ENCODE data around the gene DNAJB2. TPM values are rescaled to one million over a fixed set of nuclear protein-coding genes. Genes with fewer than 3 reads are reported as not detected.

DNAJB2 gene
- total and polyA plus RNA-seq, 4 donors: 7.4 to 71.8 (median 27.0) TPM

DNA sequence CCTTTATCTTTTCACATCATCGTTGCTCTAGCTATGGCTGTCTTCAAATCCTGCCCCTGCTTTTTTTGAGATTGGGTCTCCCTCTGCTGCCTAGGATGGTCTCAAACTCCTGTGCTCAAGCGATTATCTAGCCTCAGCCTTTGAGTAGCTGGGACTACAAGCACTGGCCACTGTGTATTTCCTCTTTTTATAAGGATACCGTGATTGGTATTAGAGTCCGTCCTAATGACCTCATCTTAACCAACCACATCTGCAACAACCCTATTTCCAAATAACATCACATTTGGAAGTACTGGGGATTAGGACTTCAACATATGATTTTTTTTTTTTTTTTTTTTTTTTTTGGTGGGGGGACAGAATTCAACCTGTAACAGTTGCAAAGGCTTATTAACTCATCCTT is 44.3 kb downstream of the DNAJB2 start:
- Histone ChIP-seq H3K27ac (ENCODE audit: low read depth in 1 of 2, low read length in 2 of 2) (no peak overlapping the region), H3K9me3 (ENCODE audit: control insufficient read depth in 4 of 4, low read length in 3 of 4) (no peaks in the 10 kb centered on the region), H3K36me3 (ENCODE audit: control insufficient read depth in 4 of 4, insufficient read depth in 3 of 4, low read depth in 1 of 4, low read length in 3 of 4) (no peaks in the 10 kb centered on the region), H3K27me3 (ENCODE audit: control insufficient read depth in 4 of 4, insufficient read depth in 4 of 4, low read length in 3 of 4) (peaks cover 0 to 9% (median 0%) of the 10 kb centered on the region in 4 donors), H3K9ac (ENCODE audit: low read depth in 1 of 2, low read length in 2 of 2) (no peak overlapping the region), H3K4me3 (ENCODE audit: low read depth in 1 of 3, low read length in 3 of 3) (no peak overlapping the region), H3K4me1 (ENCODE audit: control insufficient read depth in 4 of 4, insufficient read depth in 4 of 4, low read length in 3 of 4) (no peaks in the 10 kb centered on the region)
- WGBS: 61% methylated on average over 4 of the region's 4 CpGs
- TF ChIP-seq NR2F2 (IDR thresholded peaks at IDR 0.05) (no peak), RXRA (IDR thresholded peaks at IDR 0.05) (no peak), YY1 (IDR thresholded peaks at IDR 0.05) (no peak)
- no peak for DNase-seq (ENCODE audit: low spot score)

- no peak overlapping the region for H3K4me3 ChIP-seq (ENCODE audit: low read depth in 1 of 3, low read length in 3 of 3)
- H3K9me3 ChIP-seq (ENCODE audit: control insufficient read depth in 4 of 4, low read length in 3 of 4): no peaks in the 10 kb centered on the region
- H3K27me3 ChIP-seq (ENCODE audit: control insufficient read depth in 4 of 4, insufficient read depth in 4 of 4, low read length in 3 of 4): peaks cover 0 to 9% (median 0%) of the 10 kb centered on the region in 4 donors
- no peak for DNase-seq (ENCODE audit: low spot score)
- no peak overlapping the region for H3K9ac ChIP-seq (ENCODE audit: low read depth in 1 of 2, low read length in 2 of 2)
- H3K36me3 ChIP-seq (ENCODE audit: control insufficient read depth in 4 of 4, insufficient read depth in 3 of 4, low read depth in 1 of 4, low read length in 3 of 4): no peaks in the 10 kb centered on the region
- no peak for TF ChIP-seq FOXA2 (IDR thresholded peaks at IDR 0.05)
- TF ChIP-seq, protein P1, sequence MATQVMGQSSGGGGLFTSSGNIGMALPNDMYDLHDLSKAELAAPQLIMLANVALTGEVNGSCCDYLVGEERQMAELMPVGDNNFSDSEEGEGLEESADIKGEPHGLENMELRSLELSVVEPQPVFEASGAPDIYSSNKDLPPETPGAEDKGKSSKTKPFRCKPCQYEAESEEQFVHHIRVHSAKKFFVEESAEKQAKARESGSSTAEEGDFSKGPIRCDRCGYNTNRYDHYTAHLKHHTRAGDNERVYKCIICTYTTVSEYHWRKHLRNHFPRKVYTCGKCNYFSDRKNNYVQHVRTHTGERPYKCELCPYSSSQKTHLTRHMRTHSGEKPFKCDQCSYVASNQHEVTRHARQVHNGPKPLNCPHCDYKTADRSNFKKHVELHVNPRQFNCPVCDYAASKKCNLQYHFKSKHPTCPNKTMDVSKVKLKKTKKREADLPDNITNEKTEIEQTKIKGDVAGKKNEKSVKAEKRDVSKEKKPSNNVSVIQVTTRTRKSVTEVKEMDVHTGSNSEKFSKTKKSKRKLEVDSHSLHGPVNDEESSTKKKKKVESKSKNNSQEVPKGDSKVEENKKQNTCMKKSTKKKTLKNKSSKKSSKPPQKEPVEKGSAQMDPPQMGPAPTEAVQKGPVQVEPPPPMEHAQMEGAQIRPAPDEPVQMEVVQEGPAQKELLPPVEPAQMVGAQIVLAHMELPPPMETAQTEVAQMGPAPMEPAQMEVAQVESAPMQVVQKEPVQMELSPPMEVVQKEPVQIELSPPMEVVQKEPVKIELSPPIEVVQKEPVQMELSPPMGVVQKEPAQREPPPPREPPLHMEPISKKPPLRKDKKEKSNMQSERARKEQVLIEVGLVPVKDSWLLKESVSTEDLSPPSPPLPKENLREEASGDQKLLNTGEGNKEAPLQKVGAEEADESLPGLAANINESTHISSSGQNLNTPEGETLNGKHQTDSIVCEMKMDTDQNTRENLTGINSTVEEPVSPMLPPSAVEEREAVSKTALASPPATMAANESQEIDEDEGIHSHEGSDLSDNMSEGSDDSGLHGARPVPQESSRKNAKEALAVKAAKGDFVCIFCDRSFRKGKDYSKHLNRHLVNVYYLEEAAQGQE (IDR thresholded peaks at IDR 0.05): no peak
- TF ChIP-seq, protein P2, sequence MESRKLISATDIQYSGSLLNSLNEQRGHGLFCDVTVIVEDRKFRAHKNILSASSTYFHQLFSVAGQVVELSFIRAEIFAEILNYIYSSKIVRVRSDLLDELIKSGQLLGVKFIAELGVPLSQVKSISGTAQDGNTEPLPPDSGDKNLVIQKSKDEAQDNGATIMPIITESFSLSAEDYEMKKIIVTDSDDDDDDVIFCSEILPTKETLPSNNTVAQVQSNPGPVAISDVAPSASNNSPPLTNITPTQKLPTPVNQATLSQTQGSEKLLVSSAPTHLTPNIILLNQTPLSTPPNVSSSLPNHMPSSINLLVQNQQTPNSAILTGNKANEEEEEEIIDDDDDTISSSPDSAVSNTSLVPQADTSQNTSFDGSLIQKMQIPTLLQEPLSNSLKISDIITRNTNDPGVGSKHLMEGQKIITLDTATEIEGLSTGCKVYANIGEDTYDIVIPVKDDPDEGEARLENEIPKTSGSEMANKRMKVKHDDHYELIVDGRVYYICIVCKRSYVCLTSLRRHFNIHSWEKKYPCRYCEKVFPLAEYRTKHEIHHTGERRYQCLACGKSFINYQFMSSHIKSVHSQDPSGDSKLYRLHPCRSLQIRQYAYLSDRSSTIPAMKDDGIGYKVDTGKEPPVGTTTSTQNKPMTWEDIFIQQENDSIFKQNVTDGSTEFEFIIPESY (IDR thresholded peaks at IDR 0.05): no peak
- TF ChIP-seq RXRA (IDR thresholded peaks at IDR 0.05): no peak
- no peak for TF ChIP-seq EGR1 (IDR thresholded peaks at IDR 0.05; ENCODE audit: low read depth in 2 of 2)
- TF ChIP-seq, protein P3, sequence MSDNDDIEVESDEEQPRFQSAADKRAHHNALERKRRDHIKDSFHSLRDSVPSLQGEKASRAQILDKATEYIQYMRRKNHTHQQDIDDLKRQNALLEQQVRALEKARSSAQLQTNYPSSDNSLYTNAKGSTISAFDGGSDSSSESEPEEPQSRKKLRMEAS (IDR thresholded peaks at IDR 0.05): no peak
- no peak for TF ChIP-seq RAD21 (IDR thresholded peaks at IDR 0.05)
- no peak for TF ChIP-seq GABPA (IDR thresholded peaks at IDR 0.05 in 1 of 2, conservative IDR thresholded peaks at IDR 0.05 in 1 of 2)
- no peak for TF ChIP-seq JUND (IDR thresholded peaks at IDR 0.05)
- TF ChIP-seq, protein P4, sequence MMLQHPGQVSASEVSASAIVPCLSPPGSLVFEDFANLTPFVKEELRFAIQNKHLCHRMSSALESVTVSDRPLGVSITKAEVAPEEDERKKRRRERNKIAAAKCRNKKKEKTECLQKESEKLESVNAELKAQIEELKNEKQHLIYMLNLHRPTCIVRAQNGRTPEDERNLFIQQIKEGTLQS (IDR thresholded peaks at IDR 0.05): no peak
- TF ChIP-seq SP1 (IDR thresholded peaks at IDR 0.05): no peak
- TF ChIP-seq, protein P5, sequence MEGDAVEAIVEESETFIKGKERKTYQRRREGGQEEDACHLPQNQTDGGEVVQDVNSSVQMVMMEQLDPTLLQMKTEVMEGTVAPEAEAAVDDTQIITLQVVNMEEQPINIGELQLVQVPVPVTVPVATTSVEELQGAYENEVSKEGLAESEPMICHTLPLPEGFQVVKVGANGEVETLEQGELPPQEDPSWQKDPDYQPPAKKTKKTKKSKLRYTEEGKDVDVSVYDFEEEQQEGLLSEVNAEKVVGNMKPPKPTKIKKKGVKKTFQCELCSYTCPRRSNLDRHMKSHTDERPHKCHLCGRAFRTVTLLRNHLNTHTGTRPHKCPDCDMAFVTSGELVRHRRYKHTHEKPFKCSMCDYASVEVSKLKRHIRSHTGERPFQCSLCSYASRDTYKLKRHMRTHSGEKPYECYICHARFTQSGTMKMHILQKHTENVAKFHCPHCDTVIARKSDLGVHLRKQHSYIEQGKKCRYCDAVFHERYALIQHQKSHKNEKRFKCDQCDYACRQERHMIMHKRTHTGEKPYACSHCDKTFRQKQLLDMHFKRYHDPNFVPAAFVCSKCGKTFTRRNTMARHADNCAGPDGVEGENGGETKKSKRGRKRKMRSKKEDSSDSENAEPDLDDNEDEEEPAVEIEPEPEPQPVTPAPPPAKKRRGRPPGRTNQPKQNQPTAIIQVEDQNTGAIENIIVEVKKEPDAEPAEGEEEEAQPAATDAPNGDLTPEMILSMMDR (IDR thresholded peaks at IDR 0.05; ENCODE audit: low read depth, low read length, missing input control): no peak
- no peak for TF ChIP-seq HNF4A (conservative IDR thresholded peaks at IDR 0.05)
- TF ChIP-seq NR2F2 (IDR thresholded peaks at IDR 0.05): no peak
- TF ChIP-seq YY1 (IDR thresholded peaks at IDR 0.05): no peak
- H3K27ac ChIP-seq (ENCODE audit: low read depth in 1 of 2, low read length in 2 of 2): no peak overlapping the region
- WGBS: 74% methylated on average over 4 of the region's 4 CpGs
- H3K4me1 ChIP-seq (ENCODE audit: control insufficient read depth in 4 of 4, insufficient read depth in 4 of 4, low read length in 3 of 4): no peaks in the 10 kb centered on the region
Measured at GRCh38 chr2:219325136-219325535, 46.0 kb downstream of the DNAJB2 start.
